Measurements from ENCODE around the gene NSF. TPM values are rescaled to one million over a fixed set of nuclear protein-coding genes. Genes with fewer than 3 reads are reported as not detected.
"Not testable (repeated sequence)": the region's sequence is repeated elsewhere in the genome, so short reads cannot be mapped to it uniquely, and the experiment has no call there.

Gene NSF
- total RNA-seq, 1 donor from 2014 or later = 36.6 TPM

GRCh38 chr17:46672777-46673176 lies 82.3 kb downstream of the NSF start:
- not testable (repeated sequence) for H3K9me3 Mint-ChIP-seq (ENCODE audit: unreplicated experiment); H3K27ac Mint-ChIP-seq (ENCODE audit: unreplicated experiment); H3K36me3 Mint-ChIP-seq (ENCODE audit: low read depth, unreplicated experiment); H3K27me3 Mint-ChIP-seq (ENCODE audit: unreplicated experiment); H3K4me3 Mint-ChIP-seq (ENCODE audit: unreplicated experiment); H3K4me1 Mint-ChIP-seq (ENCODE audit: unreplicated experiment); DNase-seq (ENCODE audit: low spot score)

GRCh38 chr17:46677819-46678218 lies 87.3 kb downstream of the NSF start:
- H3K4me1 Mint-ChIP-seq (ENCODE audit: unreplicated experiment); H3K9me3 Mint-ChIP-seq (ENCODE audit: unreplicated experiment); H3K27ac Mint-ChIP-seq (ENCODE audit: unreplicated experiment); H3K27me3 Mint-ChIP-seq (ENCODE audit: unreplicated experiment); DNase-seq (ENCODE audit: low spot score); H3K36me3 Mint-ChIP-seq (ENCODE audit: low read depth, unreplicated experiment); H3K4me3 Mint-ChIP-seq (ENCODE audit: unreplicated experiment): not testable (repeated sequence)

GRCh38 chr17:46683653-46684052 lies 93.2 kb downstream of the NSF start:
- H3K27me3 Mint-ChIP-seq (ENCODE audit: unreplicated experiment); H3K4me1 Mint-ChIP-seq (ENCODE audit: unreplicated experiment); H3K27ac Mint-ChIP-seq (ENCODE audit: unreplicated experiment): not testable (repeated sequence)

GRCh38 chr17:46685284-46685683 lies 94.8 kb downstream of the NSF start:
- not testable (repeated sequence) for H3K27ac Mint-ChIP-seq (ENCODE audit: unreplicated experiment); H3K4me3 Mint-ChIP-seq (ENCODE audit: unreplicated experiment); H3K27me3 Mint-ChIP-seq (ENCODE audit: unreplicated experiment); DNase-seq (ENCODE audit: low spot score); H3K4me1 Mint-ChIP-seq (ENCODE audit: unreplicated experiment); H3K9me3 Mint-ChIP-seq (ENCODE audit: unreplicated experiment); H3K36me3 Mint-ChIP-seq (ENCODE audit: low read depth, unreplicated experiment)

More at GRCh38 chr17:46683653-46684052, 93.2 kb downstream of the NSF start:
- not testable (repeated sequence) for H3K9me3 Mint-ChIP-seq (ENCODE audit: unreplicated experiment); H3K36me3 Mint-ChIP-seq (ENCODE audit: low read depth, unreplicated experiment); DNase-seq (ENCODE audit: low spot score); H3K4me3 Mint-ChIP-seq (ENCODE audit: unreplicated experiment)

- H3K9me3 Mint-ChIP-seq (ENCODE audit: unreplicated experiment); DNase-seq (ENCODE audit: low spot score); H3K27me3 Mint-ChIP-seq (ENCODE audit: unreplicated experiment); H3K4me1 Mint-ChIP-seq (ENCODE audit: unreplicated experiment); H3K36me3 Mint-ChIP-seq (ENCODE audit: low read depth, unreplicated experiment); H3K4me3 Mint-ChIP-seq (ENCODE audit: unreplicated experiment); H3K27ac Mint-ChIP-seq (ENCODE audit: unreplicated experiment): not testable (repeated sequence)
These were observed 101.7 kb downstream of the NSF start for GRCh38 chr17:46692196-46692595.

GRCh38 chr17:46693283-46693682 lies 102.8 kb downstream of the NSF start:
- not testable (repeated sequence) for H3K27ac Mint-ChIP-seq (ENCODE audit: unreplicated experiment); H3K27me3 Mint-ChIP-seq (ENCODE audit: unreplicated experiment)

GRCh38 chr17:46696522-46696921 lies 106.1 kb downstream of the NSF start:
- H3K27me3 Mint-ChIP-seq (ENCODE audit: unreplicated experiment); H3K27ac Mint-ChIP-seq (ENCODE audit: unreplicated experiment); DNase-seq (ENCODE audit: low spot score); H3K4me1 Mint-ChIP-seq (ENCODE audit: unreplicated experiment); H3K9me3 Mint-ChIP-seq (ENCODE audit: unreplicated experiment); H3K36me3 Mint-ChIP-seq (ENCODE audit: low read depth, unreplicated experiment); H3K4me3 Mint-ChIP-seq (ENCODE audit: unreplicated experiment): not testable (repeated sequence)

More at GRCh38 chr17:46693283-46693682, 102.8 kb downstream of the NSF start:
- not testable (repeated sequence) for H3K4me1 Mint-ChIP-seq (ENCODE audit: unreplicated experiment); DNase-seq (ENCODE audit: low spot score); H3K36me3 Mint-ChIP-seq (ENCODE audit: low read depth, unreplicated experiment); H3K9me3 Mint-ChIP-seq (ENCODE audit: unreplicated experiment); H3K4me3 Mint-ChIP-seq (ENCODE audit: unreplicated experiment)

- DNase-seq (ENCODE audit: low spot score); H3K9me3 Mint-ChIP-seq (ENCODE audit: unreplicated experiment); H3K4me3 Mint-ChIP-seq (ENCODE audit: unreplicated experiment); H3K27me3 Mint-ChIP-seq (ENCODE audit: unreplicated experiment); H3K27ac Mint-ChIP-seq (ENCODE audit: unreplicated experiment); H3K36me3 Mint-ChIP-seq (ENCODE audit: low read depth, unreplicated experiment); H3K4me1 Mint-ChIP-seq (ENCODE audit: unreplicated experiment): not testable (repeated sequence)
These were observed 108.5 kb downstream of the NSF start for GRCh38 chr17:46699014-46699413.

GRCh38 chr17:46717999-46718398 lies 127.5 kb downstream of the NSF start:
- H3K27ac Mint-ChIP-seq (ENCODE audit: unreplicated experiment) = no peak overlapping the region
- H3K27me3 Mint-ChIP-seq (ENCODE audit: unreplicated experiment) = peaks cover 1% of the 10 kb centered on the region
- no peaks in the 10 kb centered on the region for H3K9me3 Mint-ChIP-seq (ENCODE audit: unreplicated experiment)
- H3K36me3 Mint-ChIP-seq (ENCODE audit: low read depth, unreplicated experiment) = peaks cover 4% of the 10 kb centered on the region
- no peak for TF ChIP-seq CTCF (IDR thresholded peaks at IDR 0.05; ENCODE audit: unreplicated experiment)
- no peak for DNase-seq (ENCODE audit: low spot score)
- peaks cover 36% of the 10 kb centered on the region for H3K4me1 Mint-ChIP-seq (ENCODE audit: unreplicated experiment)
- H3K4me3 Mint-ChIP-seq (ENCODE audit: unreplicated experiment) = no peak overlapping the region
